HFF-Myc (cell line): ENCODE measurements around the gene RRAGC.

Experiments used
- DNase-seq: peaks from one replicate; pipeline ENCODE4 v3.0.0-alpha.2; 2011; ENCODE audit warnings: low read depth; ENCODE audit errors: extremely low read depth
- H3K4me3 ChIP-seq: replicated peaks from 2 replicates; pipeline ENCODE4 v1.5.1; 2011; ENCODE audit warnings: low read depth, mild to moderate bottlenecking, control low read depth, low read length
- CTCF ChIP-seq: IDR thresholded peaks from 2 replicates; pipeline ENCODE4 v1.5.1; 2012; ENCODE audit warnings: mild to moderate bottlenecking, low read depth, low read length, control low read depth; ENCODE audit errors: missing control alignments

The RRAGC gene

GRCh38 chr1:38829368-38829767 lies 30.2 kb downstream of the RRAGC start:
- no peak for DNase-seq
- H3K4me3 ChIP-seq: no peak overlapping the region
- no peak for TF ChIP-seq CTCF

- no peak for DNase-seq
- TF ChIP-seq CTCF: no peak
Observed at GRCh38 chr1:38827318-38827717, 32.3 kb downstream of the RRAGC start.

GRCh38 chr1:38826886-38827285 lies 32.7 kb downstream of the RRAGC start:
- no peak overlapping the region for H3K4me3 ChIP-seq
- DNase-seq: no peak
- no peak for TF ChIP-seq CTCF

More at GRCh38 chr1:38827318-38827717, 32.3 kb downstream of the RRAGC start:
- H3K4me3 ChIP-seq: no peak overlapping the region

- DNase-seq: no peak
- TF ChIP-seq CTCF: no peak
- H3K4me3 ChIP-seq: no peak overlapping the region
Observed at GRCh38 chr1:38826262-38826661, 33.3 kb downstream of the RRAGC start.

GRCh38 chr1:38820860-38821259 lies 38.7 kb downstream of the RRAGC start:
- TF ChIP-seq CTCF: no peak

GRCh38 chr1:38819516-38819915 lies 40.1 kb downstream of the RRAGC start:
- no peak for DNase-seq
- no peak for TF ChIP-seq CTCF
- H3K4me3 ChIP-seq: no peak overlapping the region

More at GRCh38 chr1:38820860-38821259, 38.7 kb downstream of the RRAGC start:
- H3K4me3 ChIP-seq: no peak overlapping the region
- no peak for DNase-seq

GRCh38 chr1:38819040-38819439 lies 40.5 kb downstream of the RRAGC start:
- no peak overlapping the region for H3K4me3 ChIP-seq
- no peak for TF ChIP-seq CTCF
- no peak for DNase-seq
